ENCODE measurements around the gene APOL6. TPM values are rescaled to one million over a fixed set of nuclear protein-coding genes. Genes with fewer than 3 reads are reported as not detected.
"Not testable (repeated sequence)": the region's sequence is repeated elsewhere in the genome, so short reads cannot be mapped to it uniquely, and the experiment has no call there.

Gene APOL6
- total and polyA plus RNA-seq, 2 experiments from 2014 or later: 2.7 to 19.6 TPM

- H3K4me3 ChIP-seq: no peak overlapping the region
- no peaks in the 10 kb centered on the region for H3K9me2 ChIP-seq (replicated peaks; ENCODE audit: insufficient read depth)
- H3K4me2 ChIP-seq: no peak overlapping the region
- H3K36me3 ChIP-seq (replicated peaks; ENCODE audit: insufficient read depth, low read depth): no peaks in the 10 kb centered on the region
- WGBS (ENCODE audit: low lambda C conversion rate, missing lambda C conversion rate): no CpG with 5 or more reads among the region's 1 CpG
- DNase-seq (ENCODE audit: low spot score): no peak
- no peaks in the 10 kb centered on the region for H3K4me1 ChIP-seq (ENCODE audit: insufficient read depth)
- TF ChIP-seq EZH2phosphoT487 (IDR thresholded peaks at IDR 0.05; ENCODE audit: low read depth, severe bottlenecking, unreplicated experiment): no peak
- TF ChIP-seq CTCF (IDR thresholded peaks at IDR 0.05; ENCODE audit: poor library complexity): no peak
- no peak for TF ChIP-seq EZH2 (IDR thresholded peaks at IDR 0.05; ENCODE audit: borderline replicate concordance)
- no peak overlapping the region for H3K27ac ChIP-seq
- no peaks in the 10 kb centered on the region for H4K20me1 ChIP-seq (ENCODE audit: insufficient read depth, poor library complexity, severe bottlenecking)
- no peak overlapping the region for H2AFZ ChIP-seq
- no peaks in the 10 kb centered on the region for H3K79me2 ChIP-seq
- H3K27me3 ChIP-seq: no peaks in the 10 kb centered on the region
- H3K9me3 ChIP-seq (ENCODE audit: low read depth): no peaks in the 10 kb centered on the region
Measured at GRCh38 chr22:35690001-35690400, 41.8 kb downstream of the APOL6 start.

- H3K4me3 ChIP-seq: no peak overlapping the region
- no peaks in the 10 kb centered on the region for H3K27me3 ChIP-seq
- H3K9me3 ChIP-seq (ENCODE audit: low read depth): no peaks in the 10 kb centered on the region
- no peaks in the 10 kb centered on the region for H3K4me1 ChIP-seq (ENCODE audit: insufficient read depth)
- H3K36me3 ChIP-seq (replicated peaks; ENCODE audit: insufficient read depth, low read depth): no peaks in the 10 kb centered on the region
- no peak overlapping the region for H3K27ac ChIP-seq
- H3K4me2 ChIP-seq: no peak overlapping the region
- no peaks in the 10 kb centered on the region for H4K20me1 ChIP-seq (ENCODE audit: insufficient read depth, poor library complexity, severe bottlenecking)
- WGBS (ENCODE audit: low lambda C conversion rate, missing lambda C conversion rate): 91% methylated on average over 9 of the region's 13 CpGs
- no peaks in the 10 kb centered on the region for H3K79me2 ChIP-seq
- DNase-seq (ENCODE audit: low spot score): no peak
- TF ChIP-seq EZH2 (IDR thresholded peaks at IDR 0.05; ENCODE audit: borderline replicate concordance) (no peak), EZH2phosphoT487 (IDR thresholded peaks at IDR 0.05; ENCODE audit: low read depth, severe bottlenecking, unreplicated experiment) (no peak)
- H3K9me2 ChIP-seq (replicated peaks; ENCODE audit: insufficient read depth): no peaks in the 10 kb centered on the region
- H2AFZ ChIP-seq: no peak overlapping the region
Measured at GRCh38 chr22:35695202-35695601, 47.0 kb downstream of the APOL6 start.

- H4K20me1 ChIP-seq (ENCODE audit: insufficient read depth, poor library complexity, severe bottlenecking): no peaks in the 10 kb centered on the region
Measured at GRCh38 chr22:35697142-35697541, 48.9 kb downstream of the APOL6 start.

GRCh38 chr22:35699852-35700251, 51.6 kb downstream of the APOL6 start:
- H3K9me2 ChIP-seq (replicated peaks; ENCODE audit: insufficient read depth); H2AFZ ChIP-seq; H3K79me2 ChIP-seq; H4K20me1 ChIP-seq (ENCODE audit: insufficient read depth, poor library complexity, severe bottlenecking); H3K36me3 ChIP-seq (replicated peaks; ENCODE audit: insufficient read depth, low read depth); H3K27ac ChIP-seq; H3K9me3 ChIP-seq (ENCODE audit: low read depth); H3K27me3 ChIP-seq; H3K4me3 ChIP-seq; H3K4me1 ChIP-seq (ENCODE audit: insufficient read depth); H3K4me2 ChIP-seq; DNase-seq (ENCODE audit: low spot score): not testable (repeated sequence)
- WGBS (ENCODE audit: low lambda C conversion rate, missing lambda C conversion rate): 83% methylated on average over 6 of the region's 6 CpGs

More at GRCh38 chr22:35697142-35697541, 48.9 kb downstream of the APOL6 start:
- DNase-seq (ENCODE audit: low spot score): no peak
- Histone ChIP-seq H3K4me1 (ENCODE audit: insufficient read depth) (no peaks in the 10 kb centered on the region), H3K27ac (no peak overlapping the region), H3K9me3 (ENCODE audit: low read depth) (no peaks in the 10 kb centered on the region), H3K27me3 (no peaks in the 10 kb centered on the region), H3K79me2 (no peaks in the 10 kb centered on the region), H2AFZ (no peak overlapping the region), H3K36me3 (replicated peaks; ENCODE audit: insufficient read depth, low read depth) (no peaks in the 10 kb centered on the region), H3K9me2 (replicated peaks; ENCODE audit: insufficient read depth) (no peaks in the 10 kb centered on the region), H3K4me3 (no peak overlapping the region), H3K4me2 (no peak overlapping the region)
- no peak for TF ChIP-seq CTCF (IDR thresholded peaks at IDR 0.05; ENCODE audit: poor library complexity)
- no peak for TF ChIP-seq EZH2phosphoT487 (IDR thresholded peaks at IDR 0.05; ENCODE audit: low read depth, severe bottlenecking, unreplicated experiment)
- 87% methylated on average over 14 of the region's 14 CpGs for WGBS (ENCODE audit: low lambda C conversion rate, missing lambda C conversion rate)
